Aorta (tissue), 5 donors: ENCODE measurements around the gene HYDIN. TPM values are rescaled to one million over a fixed set of nuclear protein-coding genes. Genes with fewer than 3 reads are reported as not detected.
"Not testable (repeated sequence)": the region's sequence is repeated elsewhere in the genome, so short reads cannot be mapped to it uniquely, and the experiment has no call there.

Experiments used
- ATAC-seq: fragments of 200-7000 bp; cut with Tn5 transposase; one replicate; pipeline ENCODE4 v1.9.1; 2022; ENCODE audit warnings: moderate library complexity; ENCODE audit not compliant: low FRiP score
- DNase-seq, 2 donors: peaks; one replicate each; pipeline ENCODE4 v3.0.0-alpha.2; 2020
- H3K27ac ChIP-seq, 2 donors: one replicate each; pipeline ENCODE4 v1.5.1; 2013; ENCODE audit warnings: low read length in 2 of 2, mild to moderate bottlenecking in 2 of 2, moderate library complexity in 2 of 2, control low read depth in 1 of 2, inconsistent platforms in 1 of 2, low read depth in 1 of 2
- H3K27me3 ChIP-seq, 2 donors: one replicate each; pipeline ENCODE4 v1.6.1; 2013; ENCODE audit warnings: control low read depth in 1 of 2, low read length in 1 of 2, mild to moderate bottlenecking in 1 of 2, moderate library complexity in 1 of 2; ENCODE audit not compliant: insufficient read depth in 2 of 2, control insufficient read depth in 1 of 2
- H3K36me3 ChIP-seq, 2 donors: one replicate each; pipeline ENCODE4 v1.6.1; 2013; ENCODE audit warnings: control low read depth in 1 of 2, low read length in 1 of 2, mild to moderate bottlenecking in 1 of 2; ENCODE audit not compliant: insufficient read depth in 2 of 2, control insufficient read depth in 1 of 2
- H3K4me1 ChIP-seq, 2 donors: one replicate each; pipeline ENCODE4 v1.6.1; 2013; ENCODE audit warnings: low read length in 2 of 2, control low read depth in 1 of 2, mild to moderate bottlenecking in 1 of 2, moderate library complexity in 1 of 2; ENCODE audit not compliant: insufficient read depth in 2 of 2, control insufficient read depth in 1 of 2
- H3K4me3 ChIP-seq, 2 donors: one replicate each; pipeline ENCODE4 v1.5.1; 2013; ENCODE audit warnings: low read length in 2 of 2, control low read depth in 1 of 2, mild to moderate bottlenecking in 1 of 2
- H3K9me3 ChIP-seq: one replicate; pipeline ENCODE4 v1.6.1; 2013; ENCODE audit warnings: mild to moderate bottlenecking, low read length; ENCODE audit not compliant: control insufficient read depth
- WGBS, 2 donors: extraction: QIAGEN DNeasy Blood & Tissue Kit; methylation state at CpG; one replicate each; pipeline ENCODE4 v1.1.7; 2013; 5-methylcytosine and 5-hydroxymethylcytosine counted together
- intact Hi-C, 2 donors: fragments of 100-400 bp; cut with DNase I; formaldehyde crosslinking; loops; one replicate each; pipeline versions ENCODE4 v1.14.2 to v1.15.0; 2022
- polyA plus RNA-seq, 2 donors: library from polyadenylated mRNA; stranded (reverse); fragments of 200-250 nt; gene quantifications; one replicate each; pipeline ENCODE4 v1.2.3, GENCODE V29; 2013
- total RNA-seq, 2 donors: library from RNA; stranded (reverse); fragmentation: NEBNext Ultra II Directional; extraction: Animal tissue kit (Norgen Biotek cat#: 25700); gene quantifications; one replicate each; pipeline ENCODE4 v1.2.1, GENCODE V29; 2021
- donor health status: healthy with polysubstance abuse.
- donor health status: Bipolar disorder and iron deficiency.
- donor health status: DM: no; HTN: no; CAD: no.
- donor health status: DM: no; HTN: no; CAD: no.
- donor health status: DM: yes; HTN: yes; CAD: no.

Gene HYDIN
- total and polyA plus RNA-seq, 4 donors, result 0.38 to 4.8 (median 4.2) TPM; not detected in 1

- intact Hi-C loops, result not testable (repeated sequence)
Observed at GRCh38 chr16:70888208-70888607, 342.3 kb downstream of the HYDIN start.

DNA sequence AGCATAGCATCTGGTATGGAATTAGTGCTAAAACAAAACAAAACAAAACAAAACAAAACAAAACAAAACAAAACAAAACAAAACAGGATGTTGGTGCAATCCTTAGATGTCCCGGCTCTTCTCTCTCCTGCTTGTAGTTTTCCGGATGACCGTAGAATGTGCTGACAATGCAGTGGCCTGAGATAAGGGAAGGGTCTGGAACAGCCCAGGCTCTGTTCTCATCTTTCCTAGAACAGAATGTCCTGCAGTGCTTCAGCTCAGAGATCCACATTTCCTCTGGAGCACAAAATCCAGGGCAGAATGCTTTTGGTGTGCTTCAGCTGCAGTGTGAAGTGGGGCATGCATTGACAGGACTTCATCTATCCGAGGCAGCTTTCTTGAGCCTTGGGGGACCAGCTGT lies 345.9 kb downstream of the HYDIN start:
- intact Hi-C loops, result not testable (repeated sequence)
- WGBS, 2 donors, result 74 to 83% methylated on average over 3 to 4 of the region's 4 CpGs

More at GRCh38 chr16:70888208-70888607, 342.3 kb downstream of the HYDIN start:
- not testable (repeated sequence) for H3K4me3 ChIP-seq, H3K9me3 ChIP-seq, H3K27me3 ChIP-seq, H3K4me1 ChIP-seq, H3K27ac ChIP-seq, ATAC-seq, H3K36me3 ChIP-seq, DNase-seq
- no CpG with 5 or more reads among the region's 1 CpG for whole genome bisulfite sequencing, 2 donors

DNA sequence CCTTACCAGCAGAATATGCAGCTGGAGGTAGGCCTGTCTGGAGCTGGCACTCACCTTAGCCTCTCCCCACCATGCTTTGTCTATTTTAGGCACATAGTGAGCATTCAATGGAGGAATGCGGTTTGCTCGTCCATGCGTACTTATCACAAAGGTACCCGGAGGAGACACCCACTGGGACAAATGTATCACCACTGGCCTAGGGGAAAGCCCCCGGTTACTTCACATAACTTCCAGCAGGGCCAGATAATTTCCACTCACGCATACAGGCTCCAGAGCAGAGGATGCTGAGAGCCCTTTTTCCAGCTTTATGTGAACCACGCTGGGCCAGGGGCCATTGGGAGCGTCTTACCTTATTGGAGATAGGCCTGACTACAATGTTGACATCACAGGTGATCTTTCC lies 348.2 kb downstream of the HYDIN start:
- ATAC-seq, H3K9me3 ChIP-seq, H3K27me3 ChIP-seq, intact Hi-C loops, H3K27ac ChIP-seq, H3K36me3 ChIP-seq, H3K4me1 ChIP-seq, H3K4me3 ChIP-seq, DNase-seq: not testable (repeated sequence)
- WGBS, 2 donors, result 79 to 82% methylated on average over 7 to 8 of the region's 8 CpGs

More for the DNA sequence above, 345.9 kb downstream of the HYDIN start:
- not testable (repeated sequence) for H3K36me3 ChIP-seq, DNase-seq, ATAC-seq, H3K27me3 ChIP-seq, H3K4me3 ChIP-seq, H3K9me3 ChIP-seq, H3K27ac ChIP-seq, H3K4me1 ChIP-seq

DNA sequence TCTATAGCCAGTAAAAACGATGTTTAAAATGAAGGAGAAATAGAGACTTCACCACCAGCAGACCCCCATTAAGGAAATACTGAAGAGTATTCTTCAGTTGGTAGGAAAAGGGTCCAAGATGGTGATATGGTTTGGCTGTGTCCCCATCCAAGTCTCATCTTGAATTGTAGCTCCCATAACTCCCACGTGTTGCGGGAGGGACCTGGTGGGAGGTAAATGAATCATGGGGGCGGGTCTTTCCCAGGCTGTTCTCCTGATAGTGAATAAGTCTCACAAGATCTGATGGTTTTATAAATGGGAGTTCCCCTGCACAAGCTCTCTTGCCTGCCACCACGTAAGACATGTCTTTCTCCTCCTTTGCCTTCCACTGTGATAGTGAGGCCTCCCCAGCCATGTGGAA lies 352.6 kb downstream of the HYDIN start:
- H3K36me3 ChIP-seq, intact Hi-C loops, H3K4me1 ChIP-seq, H3K27ac ChIP-seq, ATAC-seq, H3K27me3 ChIP-seq, H3K4me3 ChIP-seq, DNase-seq, H3K9me3 ChIP-seq: not testable (repeated sequence)
- 47 to 55% methylated on average over 4 of the region's 5 CpGs for WGBS, 2 donors

- H3K27me3 ChIP-seq, H3K4me3 ChIP-seq, H3K36me3 ChIP-seq, H3K27ac ChIP-seq, H3K4me1 ChIP-seq, DNase-seq, intact Hi-C loops, ATAC-seq, H3K9me3 ChIP-seq: not testable (repeated sequence)
- no CpG with 5 or more reads among the region's 1 CpG for WGBS, 2 donors
Observed at GRCh38 chr16:70876442-70876841, 354.1 kb downstream of the HYDIN start.

DNA sequence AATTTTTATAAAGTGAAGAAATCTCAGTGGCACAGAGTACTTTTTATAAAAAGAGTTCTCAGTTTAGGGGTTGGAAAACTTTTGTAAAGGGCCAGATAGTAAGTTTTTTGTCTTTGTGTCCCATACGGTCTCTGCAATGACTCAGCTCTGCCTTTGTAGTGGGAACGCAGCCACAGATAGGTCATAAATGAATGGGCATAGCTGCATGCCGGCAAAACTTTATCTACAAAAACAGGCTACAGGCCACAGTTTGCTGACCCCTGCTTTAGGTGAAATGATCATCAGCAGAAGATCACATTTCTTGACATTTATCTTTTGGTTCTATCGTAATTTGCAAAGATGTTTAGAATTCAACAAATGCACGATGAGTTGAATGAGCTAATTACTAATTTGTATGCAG lies 365.8 kb downstream of the HYDIN start:
- DNase-seq, H3K36me3 ChIP-seq, intact Hi-C loops, H3K4me1 ChIP-seq, H3K9me3 ChIP-seq, H3K27ac ChIP-seq, H3K4me3 ChIP-seq, ATAC-seq, H3K27me3 ChIP-seq: not testable (repeated sequence)
- WGBS, 2 donors, result 56 to 57% methylated on average over 5 of the region's 5 CpGs

DNA sequence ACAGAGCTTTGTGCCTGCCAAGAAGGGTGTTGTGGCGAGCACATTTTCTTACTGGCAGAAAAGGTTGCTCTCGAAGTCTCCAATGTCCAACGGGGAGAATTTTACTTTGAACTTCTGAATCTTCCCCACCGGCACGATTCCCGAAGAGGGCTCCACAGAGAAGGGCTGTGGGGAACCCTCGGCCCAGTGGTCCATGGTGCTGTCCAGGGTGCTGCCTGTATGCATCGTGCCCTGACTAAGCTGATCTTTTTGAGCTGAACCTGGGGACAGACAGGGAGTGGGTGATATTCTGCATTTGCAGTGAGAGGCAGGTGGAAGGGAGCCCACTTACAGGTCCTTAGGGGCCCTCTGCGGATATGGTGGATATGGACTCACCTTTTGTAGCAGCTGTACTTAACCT lies 368.5 kb downstream of the HYDIN start:
- H3K4me1 ChIP-seq, H3K27me3 ChIP-seq, H3K36me3 ChIP-seq, ATAC-seq, intact Hi-C loops, H3K4me3 ChIP-seq, DNase-seq, H3K9me3 ChIP-seq, H3K27ac ChIP-seq: not testable (repeated sequence)
- WGBS, 2 donors, result 39% methylated on average over 7 to 8 of the region's 9 CpGs

DNA sequence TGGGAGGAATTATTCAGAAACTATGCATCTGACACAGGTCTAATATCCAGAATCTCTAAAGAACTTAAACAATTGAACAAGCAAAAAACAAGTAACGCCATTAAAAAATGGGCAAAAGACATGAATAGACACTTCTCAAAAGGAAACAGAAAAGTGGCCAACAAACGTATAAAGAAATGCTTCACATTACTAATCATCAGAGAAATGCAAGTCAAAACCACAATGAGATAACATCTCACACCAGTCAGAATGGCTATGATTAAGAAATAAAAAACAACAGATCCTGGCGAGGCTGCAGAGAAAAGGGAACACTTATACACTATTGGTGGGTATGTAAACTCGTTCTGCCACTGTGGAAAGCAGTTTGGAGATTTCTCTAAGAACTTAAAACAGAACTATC lies 379.2 kb downstream of the HYDIN start:
- H3K4me3 ChIP-seq, H3K4me1 ChIP-seq, intact Hi-C loops, H3K27me3 ChIP-seq, H3K9me3 ChIP-seq, DNase-seq, H3K27ac ChIP-seq, ATAC-seq, H3K36me3 ChIP-seq: not testable (repeated sequence)
- WGBS, 2 donors, result 48 to 60% methylated on average over 4 of the region's 4 CpGs

DNA sequence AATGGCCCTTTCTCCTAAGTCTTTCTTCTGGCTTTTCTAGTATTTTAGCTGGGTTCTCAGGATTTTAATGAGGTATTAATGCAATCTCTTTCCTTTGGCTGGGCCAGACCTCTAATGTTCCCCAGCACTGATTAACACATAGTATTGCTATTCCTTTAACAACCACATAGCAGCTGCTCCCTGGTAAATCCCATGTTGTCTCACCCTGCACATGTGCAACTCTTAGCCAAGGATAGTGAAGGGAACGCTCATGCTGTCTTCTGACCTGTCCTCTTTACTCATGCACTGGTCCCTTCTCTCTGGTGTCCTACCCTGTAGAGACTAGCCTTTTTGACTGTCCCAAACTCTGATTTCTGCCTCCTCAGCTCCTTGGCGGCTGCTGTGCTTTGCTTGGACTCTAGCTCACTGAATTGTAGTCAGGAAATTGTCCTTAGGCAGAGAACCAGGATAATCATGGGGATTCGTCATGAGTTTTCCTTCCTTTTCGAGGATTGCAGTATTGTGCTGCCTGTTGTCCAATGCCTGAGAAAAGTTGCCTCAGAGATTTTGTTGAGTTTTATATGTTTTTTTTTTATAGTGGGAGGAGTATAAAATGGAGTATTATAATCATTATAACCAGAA lies 406.9 kb downstream of the HYDIN start:
- H3K27me3 ChIP-seq, H3K27ac ChIP-seq, DNase-seq, H3K36me3 ChIP-seq, intact Hi-C loops, H3K4me1 ChIP-seq, H3K9me3 ChIP-seq, H3K4me3 ChIP-seq: not testable (repeated sequence)
- WGBS, 2 donors, result 44 to 83% methylated on average over 1 to 2 of the region's 4 CpGs
- ATAC-seq, result peak; percentile 48
